DLD1 (cell line): ENCODE measurements around the gene CRACR2B.

Source experiments
- in situ Hi-C: cut with HindIII; loops from 2 replicates; pipeline ENCODE4 v1.10.0; 2017; ENCODE audit warnings: low sequenced_read_pairs

The CRACR2B gene

DNA sequence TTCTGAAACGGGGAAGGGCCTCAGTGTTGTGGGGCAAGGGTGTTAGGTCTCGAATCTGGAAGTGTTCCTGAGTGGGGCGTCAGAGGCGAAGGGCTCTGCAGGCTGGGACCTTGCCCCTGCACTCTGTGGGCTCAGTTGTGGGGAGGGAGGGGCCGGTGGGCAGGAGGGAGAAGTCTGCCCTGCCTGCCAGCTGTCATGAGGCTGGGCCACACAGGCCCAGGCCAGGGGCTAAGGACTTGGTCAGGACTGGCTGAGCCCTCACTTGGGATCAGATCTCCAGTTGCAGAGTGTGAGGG, at the start of gene CRACR2B:
CRACR2B (plus strand) TSS at position 23 of the 296 bp plus-strand sequence. CDS start 689 bp downstream, outside the sequence.
- in situ Hi-C loops, result no loop called here

DNA sequence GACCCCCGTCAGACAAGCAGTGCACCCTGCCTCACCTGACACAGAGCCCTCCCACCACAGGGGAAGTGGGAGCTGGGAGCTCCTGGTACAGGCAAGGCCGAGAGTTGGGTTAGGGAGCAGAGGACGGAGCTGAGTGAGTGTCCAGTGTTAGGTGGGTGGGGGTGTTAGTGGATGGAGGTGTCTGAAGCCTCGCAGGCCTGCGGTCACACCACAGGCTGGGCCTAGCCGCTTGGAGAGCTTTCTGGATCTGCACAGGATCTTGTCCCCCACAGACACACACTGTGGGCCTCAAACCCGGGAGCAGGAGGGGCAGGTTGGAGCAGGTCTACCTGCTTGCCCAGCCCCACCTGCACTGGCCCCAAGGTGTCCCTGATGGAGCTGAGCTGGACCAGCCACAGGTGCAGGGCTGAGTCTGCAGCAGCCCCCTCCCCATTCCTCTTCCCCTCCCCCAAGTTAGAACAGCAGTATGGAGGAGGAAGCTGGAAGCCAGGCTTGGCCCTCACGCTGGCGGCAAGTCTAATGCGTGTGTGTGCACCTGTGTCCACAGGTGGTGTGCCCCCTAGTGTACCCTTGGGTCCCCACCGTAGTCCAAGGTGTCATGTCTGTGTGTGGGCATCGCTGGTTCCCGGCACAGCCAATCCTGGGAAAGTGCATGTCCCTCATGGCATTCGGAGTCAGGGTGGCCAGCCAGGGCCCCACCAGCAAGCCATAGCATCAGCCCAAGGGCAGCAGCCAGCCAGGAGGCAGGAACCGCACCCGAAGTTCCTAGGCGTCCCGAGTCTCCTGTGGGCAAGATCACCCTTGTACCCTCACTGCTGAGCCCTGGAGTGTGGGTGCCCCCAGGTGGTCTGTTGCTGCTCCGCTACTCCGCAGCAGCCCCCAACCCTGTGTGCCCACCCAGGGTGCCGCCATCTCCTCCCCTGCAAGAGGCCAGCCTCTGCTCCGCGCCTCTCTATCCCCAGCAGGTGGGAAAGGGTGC, 48.5 kb upstream of the CRACR2B start:
- in situ Hi-C loops, result no loop called here

DNA sequence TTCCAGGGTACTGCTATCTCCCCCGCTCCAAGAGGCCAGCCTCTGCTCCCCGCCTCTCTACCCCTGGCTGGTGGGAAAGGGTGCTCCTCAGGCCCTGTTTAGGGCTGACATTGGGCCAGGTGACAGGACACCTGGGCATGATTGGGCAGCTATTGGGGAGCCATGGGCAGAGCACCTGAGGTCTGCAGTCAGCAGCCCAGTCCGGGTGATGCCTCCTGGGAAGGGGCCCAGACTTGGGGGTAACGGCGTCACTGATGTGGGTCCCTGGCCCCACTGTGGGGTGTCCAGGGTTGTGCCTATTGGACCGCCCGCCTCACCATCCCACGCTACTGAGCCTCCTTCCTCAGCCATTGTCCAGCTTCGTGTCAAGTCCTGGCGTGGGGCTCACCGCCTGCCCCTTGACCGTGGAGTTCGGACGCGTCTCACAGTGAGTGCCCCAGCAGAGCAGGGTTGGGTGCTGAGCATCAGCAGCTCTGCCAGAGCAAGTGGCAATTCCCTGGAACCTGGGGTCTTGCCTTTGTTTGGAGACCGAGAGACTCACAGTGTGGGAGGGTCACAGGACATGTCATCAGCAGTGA, 47.7 kb upstream of the CRACR2B start:
- in situ Hi-C loops, result no loop called here

DNA sequence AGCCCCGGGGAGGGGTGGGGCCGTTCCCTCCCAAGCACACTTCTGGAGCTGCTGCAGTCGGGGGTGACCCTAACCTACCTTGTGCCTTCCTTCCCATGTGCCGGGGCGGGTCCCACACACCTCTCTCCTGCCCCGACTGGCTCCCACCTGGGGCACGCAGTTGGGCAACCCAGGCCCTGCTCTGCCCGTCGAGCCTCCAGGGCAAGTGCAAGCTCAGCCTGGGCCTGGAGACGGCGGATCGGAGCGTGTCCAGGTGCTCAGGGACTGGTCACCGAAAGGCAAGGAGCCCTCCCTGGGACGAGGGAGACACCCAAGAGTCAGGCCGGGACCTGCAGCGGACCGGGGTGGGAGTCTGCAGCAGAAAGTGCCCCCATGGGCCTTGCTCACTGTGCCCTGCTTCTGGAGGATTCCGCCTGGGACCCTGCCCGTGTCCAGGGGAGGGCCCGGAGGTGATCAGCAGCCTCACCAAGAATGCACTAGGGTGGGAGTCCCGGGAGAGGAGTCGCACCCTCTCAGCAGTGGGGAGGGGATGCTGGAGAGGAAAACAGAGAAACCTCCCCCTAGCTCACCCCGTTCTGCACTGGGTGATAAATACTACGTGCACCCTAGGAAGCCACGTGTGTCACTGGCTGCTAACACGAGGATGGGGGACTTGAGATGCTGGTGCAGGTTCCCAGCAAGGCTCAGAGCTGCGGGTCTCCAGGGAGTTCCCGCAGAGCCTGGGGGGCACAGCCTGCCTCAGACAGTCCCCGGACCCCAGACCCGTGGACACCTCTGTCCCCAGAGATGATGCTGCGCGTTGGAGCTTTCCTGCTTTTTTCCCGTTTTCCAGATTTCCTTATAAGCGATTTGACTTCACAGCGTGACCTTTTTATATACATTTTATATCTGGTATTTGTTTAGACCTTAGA, 45.2 kb upstream of the CRACR2B start:
- in situ Hi-C loops, result no loop called here

DNA sequence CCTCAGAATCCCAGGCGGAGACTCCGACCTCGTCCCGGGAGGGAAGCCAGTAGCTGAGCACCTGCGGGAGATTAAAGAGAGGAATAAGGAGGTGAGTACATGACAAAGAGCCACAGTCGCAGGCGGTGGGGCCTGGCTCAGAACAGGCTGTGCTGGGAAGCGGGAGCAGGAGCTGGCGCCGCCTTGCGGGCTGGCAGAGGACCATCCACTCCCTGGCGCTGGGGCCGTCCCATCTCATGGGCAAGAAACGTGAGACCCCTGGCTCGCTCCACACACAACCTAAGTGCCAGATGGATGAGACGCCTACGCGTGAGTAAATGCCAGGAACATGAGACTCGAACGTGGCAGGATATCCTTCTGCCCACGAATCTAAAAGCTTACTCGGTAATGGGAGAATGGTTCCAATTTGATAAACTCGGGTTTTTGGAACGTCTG, 44.1 kb upstream of the CRACR2B start:
- in situ Hi-C loops, result no loop called here

DNA sequence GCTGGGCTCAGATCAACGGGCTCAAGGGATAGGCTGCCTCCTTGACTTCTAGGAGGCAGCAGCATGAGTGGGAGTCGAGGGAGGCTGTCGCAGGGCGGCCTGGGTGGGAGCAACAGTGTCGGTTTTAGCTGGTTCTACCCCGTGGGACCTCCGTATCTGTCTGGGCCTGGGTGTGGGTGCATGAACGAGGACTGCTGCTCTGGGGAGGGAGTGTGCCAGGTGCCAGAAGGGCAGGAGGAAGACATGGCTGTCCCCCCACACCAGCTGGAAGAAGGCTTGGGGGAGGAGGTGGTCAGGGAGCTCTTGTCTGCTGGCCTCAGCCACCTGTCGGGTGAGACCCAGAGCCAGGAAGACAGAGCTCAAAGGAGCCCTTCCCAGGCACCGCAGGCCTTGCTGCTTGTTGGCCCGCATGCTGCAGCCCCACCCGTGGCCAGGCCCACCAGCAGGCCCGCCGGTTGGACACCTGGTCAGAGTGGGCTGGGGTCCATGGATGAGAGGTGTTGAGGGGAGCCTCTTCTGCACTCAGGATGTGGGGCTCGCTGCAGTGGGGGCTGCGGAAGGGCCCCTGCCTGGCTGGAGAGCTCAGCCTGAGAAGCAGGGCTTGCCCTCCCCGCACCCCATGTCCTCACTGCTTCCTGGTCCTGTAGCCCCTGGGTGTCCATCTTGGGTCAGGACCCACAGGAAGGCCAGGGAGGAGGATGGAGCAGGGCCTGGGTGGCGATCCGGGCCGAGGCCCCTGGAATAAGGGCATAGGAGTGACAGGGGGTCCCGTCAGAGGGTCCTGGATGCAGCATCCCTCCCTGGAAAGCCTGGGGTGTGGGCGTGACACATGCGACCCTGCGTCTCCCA, 41.3 kb upstream of the CRACR2B start:
- in situ Hi-C loops, result no loop called here

DNA sequence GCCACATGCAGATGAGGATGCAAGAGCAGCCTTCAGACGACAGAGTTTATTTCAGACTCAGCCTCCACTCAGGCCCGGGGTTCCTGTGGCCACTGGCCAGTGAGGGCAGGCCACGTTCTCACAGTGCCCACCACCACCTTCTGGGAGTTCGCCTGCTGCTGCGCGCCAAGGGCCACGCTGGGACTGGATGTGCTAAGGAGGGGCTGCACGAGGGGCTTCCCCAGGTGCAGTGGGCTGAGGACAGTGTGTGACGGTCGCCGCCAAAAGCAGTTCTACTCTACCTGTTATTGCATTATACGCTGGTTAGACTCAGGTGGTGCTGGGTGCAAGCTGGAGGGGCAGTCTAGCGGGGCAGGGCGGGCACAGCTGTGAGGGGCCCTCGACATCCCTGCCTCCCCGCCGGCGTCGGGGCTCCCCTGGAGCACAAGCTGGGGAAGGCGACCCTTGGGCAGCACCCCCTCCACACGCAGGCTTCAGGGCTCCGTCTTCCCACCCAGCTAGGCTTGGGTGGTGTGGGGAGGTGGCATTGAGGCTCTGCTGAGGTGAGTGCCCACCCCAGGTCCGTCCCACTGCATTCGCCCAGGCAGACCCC, 40.5 kb upstream of the CRACR2B start:
- in situ Hi-C loops, result no loop called here

DNA sequence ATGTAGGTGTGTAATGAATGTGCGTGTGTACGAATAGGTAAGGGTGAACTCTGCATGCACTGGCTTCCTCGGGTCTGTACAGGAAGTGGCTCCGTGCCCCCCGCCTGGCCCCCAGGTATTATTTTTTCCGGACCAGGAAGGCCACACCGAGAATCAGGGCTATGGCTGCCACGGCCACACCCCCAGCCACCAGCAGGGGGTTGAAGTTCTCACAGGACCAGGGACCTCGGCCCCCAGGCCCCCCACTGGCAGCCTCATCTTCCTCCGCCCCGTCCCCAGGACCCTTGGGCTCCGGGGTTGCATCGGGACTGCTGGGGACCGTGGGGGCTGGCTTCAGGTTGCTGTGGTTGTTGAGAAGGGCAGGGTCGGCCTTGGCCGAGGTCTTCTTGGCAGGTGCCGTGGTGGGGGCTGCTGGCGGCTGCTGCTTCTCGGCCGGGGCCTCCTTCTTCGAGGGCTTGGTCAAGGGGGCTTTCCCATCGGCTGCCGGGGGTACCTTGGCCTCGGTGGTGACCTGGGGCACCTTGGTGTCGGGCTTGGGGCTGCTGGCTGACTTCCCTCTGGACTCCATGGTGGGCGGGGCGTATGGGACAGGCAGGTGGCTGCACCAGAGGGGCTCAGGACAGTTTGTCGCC, 39.6 kb upstream of the CRACR2B start:
- in situ Hi-C loops, result no loop called here

DNA sequence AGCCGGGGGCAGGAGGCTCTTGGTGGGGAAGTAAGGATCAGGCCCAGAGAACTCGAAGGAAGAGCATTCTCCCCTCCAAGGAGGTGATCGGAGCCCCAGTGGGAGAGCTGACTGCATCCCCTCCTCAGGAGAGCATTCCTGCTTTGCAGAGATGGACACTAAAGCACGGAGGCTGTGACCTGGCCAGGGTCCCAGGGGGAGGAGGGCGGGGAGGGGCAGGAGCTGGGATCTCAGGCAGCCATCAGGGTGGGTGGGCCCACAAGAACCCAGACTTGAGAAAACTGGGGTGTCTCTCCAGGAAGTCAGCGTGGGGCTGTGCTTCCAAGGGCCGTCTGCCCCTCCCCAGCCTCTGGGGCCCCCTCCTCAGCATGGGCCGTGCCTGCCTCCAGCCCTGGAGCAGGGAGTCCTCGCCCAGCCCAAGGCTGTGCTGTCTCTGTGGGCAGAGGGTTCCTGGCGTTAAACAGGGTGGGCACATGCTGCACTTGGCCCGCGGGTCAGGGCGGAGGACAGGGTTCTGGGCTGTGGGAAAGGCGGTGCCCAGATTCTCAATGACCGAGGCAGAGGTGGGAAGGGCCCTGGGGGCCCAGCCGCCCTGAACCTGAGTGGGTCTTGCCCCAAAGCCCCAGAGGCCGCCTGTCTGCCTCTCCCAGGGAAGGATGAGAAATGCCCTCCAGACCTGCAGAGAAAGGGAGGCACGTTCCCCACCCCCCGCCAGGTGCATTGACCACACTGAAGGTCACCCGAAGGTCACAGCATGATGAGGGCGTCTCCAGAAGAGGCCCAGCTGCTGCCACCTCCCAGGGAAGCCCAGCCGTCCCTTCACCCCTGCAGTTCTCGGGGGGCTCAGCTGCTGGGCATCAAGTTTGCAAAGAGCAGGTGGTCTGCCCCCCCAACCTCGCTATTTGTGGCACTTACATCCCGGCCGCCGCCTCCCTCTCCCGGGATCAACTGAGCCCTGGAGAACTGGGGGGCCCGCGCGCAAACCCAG, 38.5 kb upstream of the CRACR2B start:
- in situ Hi-C loops, result no loop called here

DNA sequence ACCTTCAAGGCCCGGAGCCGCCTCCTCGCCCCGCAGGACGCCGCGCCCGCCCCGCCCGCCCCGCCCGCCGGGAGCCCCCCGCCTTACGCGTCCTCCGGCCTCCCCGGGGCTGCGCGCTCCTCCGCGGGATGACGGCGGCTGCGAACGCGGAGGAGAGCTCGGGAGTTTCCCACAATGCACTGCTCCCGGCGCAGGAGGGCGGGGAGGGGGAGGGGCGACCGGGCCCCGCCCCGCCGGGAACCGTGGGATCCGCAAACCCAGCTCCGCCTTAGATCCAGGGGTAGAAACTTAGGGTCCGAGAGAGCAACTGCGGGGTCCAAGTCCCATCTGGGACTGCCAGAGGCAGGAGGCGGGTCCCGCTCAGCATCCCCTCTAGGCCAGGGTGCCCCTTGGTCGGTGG, 37.8 kb upstream of the CRACR2B start, which contains the start of gene CEND1:
CEND1 (minus strand) TSS at position 148 of the 400 bp plus-strand sequence. CDS start 1,514 bp downstream, outside the sequence.
- in situ Hi-C loops, result no loop called here

DNA sequence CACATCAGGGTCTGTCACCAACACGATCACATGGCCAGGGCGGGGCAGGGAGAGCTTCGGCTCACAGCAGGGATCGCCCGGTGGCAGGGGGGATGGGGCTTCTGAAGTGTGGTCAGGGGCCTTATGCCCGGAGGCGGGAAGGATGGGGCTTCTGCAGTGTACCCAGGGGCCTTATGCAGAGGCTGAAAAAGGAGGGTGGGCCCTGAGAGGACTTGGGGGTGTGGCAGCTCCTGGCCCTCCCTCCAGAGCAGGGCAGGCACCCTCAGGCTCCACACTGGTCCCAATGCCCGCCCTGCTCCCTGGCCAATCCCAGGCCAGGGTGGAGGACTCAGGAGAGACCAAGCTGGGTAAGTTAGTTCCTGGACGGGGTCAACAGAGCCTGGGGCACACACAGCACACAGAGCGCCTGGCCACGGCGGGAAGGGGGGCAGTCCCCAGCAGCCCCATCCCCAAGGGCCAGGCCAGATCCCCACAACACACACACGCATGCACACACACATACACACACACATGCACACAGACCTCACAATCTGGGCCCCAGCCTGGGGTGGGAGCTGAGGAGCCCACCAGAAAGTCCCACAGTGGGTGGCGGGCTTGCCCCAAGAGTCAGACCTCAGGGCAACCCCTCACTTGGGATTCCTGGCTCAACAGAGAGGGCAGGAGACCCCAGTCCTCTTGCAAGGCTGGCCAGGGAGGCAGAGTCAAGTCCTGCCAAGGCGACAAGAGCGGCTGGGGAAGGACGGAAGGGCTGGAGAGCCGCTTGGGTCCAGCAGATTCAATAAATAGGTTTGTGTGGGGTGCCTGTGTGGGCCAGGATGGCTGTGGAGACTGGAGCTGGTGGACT, 36.8 kb upstream of the CRACR2B start:
- in situ Hi-C loops, result no loop called here

DNA sequence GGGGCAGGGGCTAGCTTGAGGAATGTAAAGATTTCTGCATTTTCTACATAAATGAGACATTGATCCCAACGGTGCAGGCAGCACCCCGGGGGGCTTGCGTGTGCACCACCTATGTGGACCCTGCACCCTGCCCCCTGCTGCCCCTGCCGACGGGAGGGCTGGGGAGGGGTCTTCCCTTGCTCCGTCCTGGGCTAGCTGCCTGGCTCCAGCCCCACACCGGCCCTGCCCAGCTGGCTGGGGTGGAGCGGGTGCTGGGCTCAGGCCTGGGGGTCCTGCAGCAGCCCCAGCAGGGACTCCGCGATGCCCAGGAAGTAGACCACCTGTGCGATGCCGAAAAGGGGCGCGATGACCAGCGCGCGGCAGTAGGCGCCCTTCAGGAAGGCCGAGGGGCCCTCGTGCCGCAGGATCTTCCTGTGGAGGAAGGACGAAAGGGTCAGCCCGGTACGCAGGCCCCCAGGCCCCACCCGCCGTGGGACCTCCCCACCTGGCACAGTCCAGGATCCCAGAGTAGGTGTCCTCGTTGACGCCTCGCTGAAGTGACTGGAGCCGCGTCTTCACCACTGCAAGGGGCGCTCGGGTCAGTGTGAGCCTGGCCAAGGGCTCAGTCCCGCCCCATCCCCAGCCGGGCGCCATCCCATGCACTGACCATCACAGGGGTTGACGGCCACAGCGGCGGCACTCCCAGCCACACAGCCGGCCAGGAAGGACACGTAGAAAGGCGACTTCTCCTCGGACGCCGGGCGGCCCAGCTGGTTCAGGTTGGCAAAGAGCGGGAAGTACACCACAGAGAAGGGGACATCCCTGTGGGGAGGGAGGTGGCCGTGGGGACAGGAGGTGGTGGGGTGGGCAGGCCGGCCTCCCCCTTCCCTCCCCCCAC, 35.8 kb upstream of the CRACR2B start:
- in situ Hi-C loops, result no loop called here

DNA sequence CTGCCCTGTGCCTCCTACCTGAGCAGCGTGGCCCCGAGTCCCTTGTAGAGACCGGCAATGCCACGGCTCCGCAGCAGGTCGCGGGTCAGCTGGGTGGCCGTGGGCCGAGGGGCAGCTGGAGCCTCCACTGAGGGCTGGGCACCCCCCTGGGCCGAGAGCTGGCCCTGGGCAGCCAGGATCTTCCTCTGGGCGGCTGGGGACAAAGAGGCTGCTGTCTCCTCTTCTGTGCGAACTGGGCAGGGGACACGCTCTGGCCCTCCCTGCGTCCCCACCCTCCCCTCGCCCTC, 35.2 kb upstream of the CRACR2B start:
- in situ Hi-C loops, result no loop called here

DNA sequence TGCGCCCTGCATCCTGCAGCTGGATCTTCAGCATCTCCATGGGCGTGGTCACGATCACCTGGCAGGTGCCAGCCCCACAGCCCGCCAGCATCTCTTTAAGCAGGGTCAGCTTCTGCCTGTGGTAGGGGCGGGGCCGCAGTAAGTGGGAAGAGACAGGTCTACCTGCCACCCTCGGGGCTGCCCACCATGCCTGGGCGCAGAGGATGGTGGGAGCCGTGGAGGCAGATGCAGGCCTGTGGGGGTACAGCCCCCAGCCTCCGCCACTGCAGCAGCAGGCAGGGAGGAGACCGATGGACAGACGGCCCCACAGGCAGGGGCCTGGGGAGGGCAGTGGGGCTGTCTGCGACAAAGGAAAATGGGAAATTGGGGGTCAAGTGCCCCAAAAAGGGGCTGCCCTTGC, 34.8 kb upstream of the CRACR2B start:
- in situ Hi-C loops, result no loop called here

DNA sequence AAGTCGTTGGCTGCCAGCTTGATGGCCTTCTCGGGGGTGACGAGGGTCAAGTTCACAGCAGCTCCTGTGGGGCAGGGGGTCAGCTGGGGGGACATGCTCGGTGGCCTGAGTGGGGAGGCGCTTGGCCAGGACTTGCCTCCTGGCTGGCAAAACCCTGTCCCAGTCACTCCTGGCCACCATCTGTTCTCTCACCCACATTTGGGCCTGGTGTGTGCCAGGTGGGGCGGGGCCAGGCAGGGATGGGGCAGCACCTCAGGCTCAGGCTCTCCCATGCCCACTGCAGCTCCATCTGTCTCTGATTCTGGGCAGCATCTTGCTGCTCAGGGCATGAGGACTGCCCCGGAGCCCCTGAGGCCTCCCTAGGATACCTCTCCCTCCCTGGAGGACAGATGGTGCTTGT, 34.2 kb upstream of the CRACR2B start:
- in situ Hi-C loops, result no loop called here

DNA sequence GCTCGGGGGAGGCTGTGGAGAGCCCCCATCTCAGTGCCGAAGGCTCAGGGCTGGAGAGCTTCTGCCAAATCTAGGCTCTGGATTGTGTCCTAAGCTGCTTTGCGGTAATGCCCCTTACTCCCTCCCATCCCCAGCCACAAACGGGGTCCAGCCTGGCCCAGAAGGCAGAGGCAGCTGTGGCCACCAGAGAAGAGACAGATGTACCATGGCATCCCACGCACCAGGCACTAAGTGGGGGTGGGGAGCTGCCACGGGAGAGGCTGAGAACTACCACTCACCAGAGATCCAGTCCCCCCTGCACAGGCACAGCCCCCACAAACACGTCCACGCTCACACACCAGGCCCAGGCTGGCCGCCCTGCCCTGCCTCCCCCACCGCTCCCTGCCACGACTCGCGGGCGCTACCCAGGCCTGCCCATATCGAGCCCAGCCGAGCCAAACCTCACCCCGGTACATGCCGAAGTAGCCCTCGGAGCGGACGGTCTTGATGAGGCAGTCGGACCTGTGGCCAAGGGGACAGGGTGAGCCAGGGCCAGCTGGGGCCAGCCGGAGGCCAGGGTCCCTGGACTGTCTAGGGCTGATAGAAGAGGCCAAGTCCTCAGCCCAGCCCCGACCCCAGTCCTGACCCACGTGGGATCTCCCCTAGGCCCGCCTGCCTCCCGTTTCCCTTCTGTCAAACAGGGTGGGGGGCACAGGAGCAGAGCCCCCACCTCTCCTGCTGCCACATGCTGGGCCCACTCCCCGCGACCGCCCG, 33.5 kb upstream of the CRACR2B start:
- in situ Hi-C loops, result no loop called here
